Activated T-helper 1 cell treated with Interleukin-2 at 50 U/mL for 16 hours (primary cell): ENCODE data around the gene NDUFB10.
"Not testable (repeated sequence)": the region's sequence is repeated elsewhere in the genome, so short reads cannot be mapped to it uniquely, and the experiment has no call there.

Experiments
- DNase-seq: peaks from one replicate; pipeline ENCODE4 v3.0.0-alpha.2; 2020; ENCODE audit warnings: low read depth

The NDUFB10 gene

DNA sequence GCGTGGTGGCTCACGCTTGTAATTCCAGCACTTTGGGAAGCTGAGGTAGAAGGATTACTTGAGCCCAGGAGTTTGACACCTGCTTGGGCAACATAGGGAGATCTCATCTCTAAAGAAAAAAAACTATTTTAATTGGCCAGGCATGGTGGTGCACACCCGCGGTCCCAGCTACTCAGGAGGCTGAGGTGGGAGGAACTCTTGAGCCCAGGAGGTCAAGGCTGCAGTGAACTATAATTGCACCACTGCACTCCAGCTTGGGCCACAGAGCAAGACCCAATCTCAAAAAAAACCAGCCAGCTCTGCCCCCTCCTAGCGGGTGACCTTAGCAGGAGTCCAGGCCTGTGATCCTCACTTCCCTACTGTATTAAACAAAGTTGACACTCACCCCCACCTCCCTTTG lies 35.2 kb upstream of the NDUFB10 start:
- DNase-seq = no peak

DNA sequence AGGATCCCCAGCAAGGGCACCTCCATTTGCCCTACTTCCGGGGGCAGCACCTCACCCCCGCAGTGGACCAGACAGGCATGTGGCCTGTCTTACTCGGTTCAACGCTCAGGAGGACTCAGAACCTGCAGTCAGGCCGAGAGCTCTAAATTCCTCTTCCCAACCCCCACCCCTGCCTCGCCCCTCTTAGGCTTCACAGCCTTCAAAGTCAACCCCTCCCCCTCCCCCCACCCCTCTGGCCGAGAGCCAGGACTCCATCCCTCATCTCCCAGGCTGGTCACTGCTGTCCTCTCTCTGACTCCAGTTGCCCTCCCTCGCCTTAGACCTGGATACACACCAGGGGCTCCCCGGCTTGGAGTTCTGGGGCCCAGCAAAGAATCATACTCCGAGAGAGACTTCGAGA lies 33.1 kb upstream of the NDUFB10 start:
- DNase-seq = no peak

DNA sequence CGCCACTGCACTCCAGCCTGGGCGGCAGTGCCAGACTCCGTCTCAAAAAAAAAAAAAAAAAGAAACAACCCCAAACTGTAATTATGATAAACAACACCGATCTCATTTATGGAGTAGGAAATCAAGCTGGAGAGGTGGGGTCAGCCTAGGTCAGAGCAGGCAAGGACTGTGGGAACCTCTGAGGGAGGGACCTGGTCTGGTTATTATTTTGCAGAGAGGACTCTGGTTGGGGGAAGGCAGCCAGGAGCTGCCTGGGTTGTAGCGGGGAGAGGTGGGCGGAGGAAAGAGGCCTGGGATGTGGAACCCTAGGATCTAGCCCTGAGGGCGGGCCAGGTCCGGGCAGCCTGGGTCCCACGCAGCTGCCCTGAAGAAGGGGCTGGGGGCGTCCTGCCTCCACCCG lies 30.2 kb upstream of the NDUFB10 start:
- DNase-seq = no peak

DNA sequence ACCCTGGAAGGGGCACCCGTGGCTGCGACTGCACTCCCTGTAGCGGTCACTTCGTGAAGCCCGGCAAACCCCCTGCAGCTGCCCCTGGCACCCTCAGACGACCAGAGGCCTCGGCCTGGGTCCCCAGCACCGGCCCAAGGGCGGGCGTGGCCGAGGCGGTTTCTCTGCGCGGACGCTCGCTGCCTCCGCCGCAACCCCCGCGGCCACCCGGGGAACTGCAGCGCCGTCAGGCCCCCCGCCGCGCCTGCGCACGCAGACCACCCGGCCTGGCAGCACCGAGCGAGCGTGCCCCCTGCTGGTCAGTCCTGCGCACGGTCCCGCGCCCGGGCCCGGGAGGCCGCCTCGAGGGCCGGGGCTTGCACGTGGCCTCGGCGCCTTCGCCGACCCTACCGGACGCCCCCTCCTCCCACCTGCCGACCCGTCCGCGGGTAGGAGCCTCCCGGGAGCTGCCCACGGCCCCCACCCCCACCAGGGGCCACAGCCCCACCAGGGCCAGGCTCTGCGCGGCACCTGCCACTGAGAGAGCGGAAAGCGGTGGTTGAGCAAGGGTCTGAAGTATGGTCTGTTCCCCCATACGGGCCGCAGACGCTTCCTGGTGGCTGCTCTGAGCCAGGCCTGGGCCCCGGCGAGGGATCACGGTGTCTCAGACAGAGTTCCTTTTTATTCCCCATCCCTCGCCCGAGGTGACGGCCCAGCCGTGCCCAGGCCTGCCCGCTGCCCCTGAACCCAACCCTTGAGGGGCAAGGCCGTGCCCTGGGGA lies 29.6 kb upstream of the NDUFB10 start:
- peak; percentile 92 for DNase-seq

DNA sequence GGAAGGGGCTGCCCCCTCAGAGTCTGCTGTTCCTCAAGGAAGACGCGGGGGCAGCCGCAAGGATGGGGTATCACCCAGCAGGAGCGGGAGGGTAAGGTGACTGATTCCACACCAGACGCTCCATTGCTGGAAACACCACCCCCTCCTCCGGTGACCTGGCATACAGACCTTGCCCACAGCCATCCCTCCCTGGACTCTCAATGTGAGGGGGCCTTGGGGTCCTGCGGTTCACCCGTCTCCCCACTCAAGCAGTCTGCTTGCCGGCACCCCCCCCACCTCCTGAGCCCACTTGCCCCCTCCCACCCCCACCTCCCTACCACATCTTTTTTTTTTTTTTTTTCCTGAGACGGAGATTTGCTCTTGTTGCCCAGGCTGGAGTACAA lies 29.0 kb upstream of the NDUFB10 start:
- DNase-seq = no peak

DNA sequence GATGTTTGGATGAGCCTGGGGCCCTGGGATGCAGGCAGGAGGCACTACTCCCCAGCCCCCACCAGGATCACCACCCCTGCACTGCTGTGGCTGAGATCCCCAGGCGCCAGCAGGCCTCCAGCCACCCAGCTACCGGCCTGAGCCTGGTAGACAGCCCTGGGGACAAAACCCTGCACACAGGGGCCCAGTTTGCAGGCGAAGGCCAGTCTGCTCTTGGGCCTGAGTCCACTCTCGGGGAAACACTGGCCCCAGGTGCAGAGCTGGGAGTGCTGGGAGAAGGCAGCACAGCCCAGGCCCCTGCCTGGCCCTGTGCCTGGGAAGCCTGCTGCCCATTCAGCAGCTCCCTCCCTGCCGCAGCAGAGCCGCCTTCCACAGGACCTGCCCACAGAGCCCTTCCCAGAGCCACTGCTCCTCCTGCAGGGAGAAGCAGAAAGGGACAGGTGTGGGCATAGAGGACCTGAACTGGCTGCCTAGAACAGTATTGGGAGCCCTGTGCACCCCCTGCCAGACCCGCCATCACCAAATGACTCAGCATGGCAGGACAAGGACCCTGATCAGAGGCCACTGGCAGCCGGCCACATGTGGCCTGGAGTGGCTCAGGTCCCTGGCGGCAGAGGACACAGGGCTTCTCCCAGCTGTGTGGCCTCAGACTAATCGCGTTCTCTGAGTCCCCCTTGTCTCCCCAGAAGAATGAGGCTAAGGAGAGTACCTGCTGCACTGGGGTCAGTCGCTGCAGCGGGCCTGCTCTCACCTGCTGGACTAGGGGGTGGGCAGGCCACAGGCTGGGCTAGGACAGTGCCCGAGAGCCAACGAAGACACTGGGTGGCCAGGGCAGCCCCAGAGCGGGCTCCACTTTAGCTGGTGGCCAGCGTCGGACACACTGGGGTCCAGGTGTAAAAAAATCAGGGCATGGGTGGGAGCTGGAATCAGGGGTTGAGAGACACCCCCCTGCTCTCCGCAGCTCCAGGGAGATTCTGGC lies 27.0 kb upstream of the NDUFB10 start:
- DNase-seq = no peak

DNA sequence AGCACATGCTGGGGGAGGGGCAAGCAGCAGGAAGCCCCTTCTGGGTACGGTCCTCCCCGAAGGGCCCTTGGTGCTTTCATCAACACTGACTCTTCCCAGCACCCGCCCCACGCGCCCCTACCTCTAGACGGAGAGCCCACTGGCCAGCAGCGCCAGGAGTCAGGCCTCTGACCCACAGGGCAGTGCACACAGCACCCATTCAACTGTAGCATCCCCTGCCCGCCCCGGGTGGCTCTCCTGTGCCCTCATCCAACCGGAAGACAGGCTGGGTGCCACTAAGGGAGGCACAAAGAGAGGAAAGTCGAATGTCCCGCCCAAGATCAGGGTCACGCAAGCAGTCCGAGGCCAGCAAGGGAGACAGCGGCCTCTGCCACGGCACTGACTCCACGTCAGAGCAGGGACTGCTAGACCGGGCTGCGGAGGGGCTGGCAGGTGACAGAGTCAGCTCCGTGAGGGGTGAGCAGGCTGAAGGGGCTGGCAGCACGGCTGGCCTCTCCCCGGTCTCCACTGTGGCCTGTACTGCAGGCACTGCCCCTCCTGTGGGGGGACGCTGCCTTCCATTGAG lies 26.2 kb upstream of the NDUFB10 start:
- no peak for DNase-seq

DNA sequence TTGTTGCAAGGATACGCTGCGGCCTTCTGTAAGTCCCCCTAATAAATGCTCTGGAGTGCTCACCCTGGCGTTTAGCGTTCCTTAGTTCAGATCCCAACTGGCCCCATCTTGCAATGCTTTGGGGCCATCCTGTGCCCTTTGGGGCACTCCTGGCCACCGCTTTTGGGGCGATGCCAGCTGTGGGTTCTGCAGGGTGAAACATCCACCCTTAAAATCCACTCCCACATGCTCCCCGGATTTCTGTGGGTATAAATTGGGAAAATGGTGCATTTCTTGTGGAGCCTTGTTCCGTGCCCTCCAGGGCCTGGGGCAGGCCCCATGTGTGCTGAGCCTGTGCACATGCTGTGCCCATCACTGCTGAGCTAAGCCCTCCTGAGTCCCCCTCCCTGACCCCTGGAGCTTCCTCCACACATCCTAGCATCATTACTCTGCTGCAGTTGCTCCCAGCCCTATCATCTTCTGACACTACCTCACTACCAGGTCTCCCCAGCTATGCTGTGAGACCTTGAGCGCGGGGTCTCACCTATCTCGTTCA lies 22.3 kb upstream of the NDUFB10 start:
- DNase-seq = no peak

DNA sequence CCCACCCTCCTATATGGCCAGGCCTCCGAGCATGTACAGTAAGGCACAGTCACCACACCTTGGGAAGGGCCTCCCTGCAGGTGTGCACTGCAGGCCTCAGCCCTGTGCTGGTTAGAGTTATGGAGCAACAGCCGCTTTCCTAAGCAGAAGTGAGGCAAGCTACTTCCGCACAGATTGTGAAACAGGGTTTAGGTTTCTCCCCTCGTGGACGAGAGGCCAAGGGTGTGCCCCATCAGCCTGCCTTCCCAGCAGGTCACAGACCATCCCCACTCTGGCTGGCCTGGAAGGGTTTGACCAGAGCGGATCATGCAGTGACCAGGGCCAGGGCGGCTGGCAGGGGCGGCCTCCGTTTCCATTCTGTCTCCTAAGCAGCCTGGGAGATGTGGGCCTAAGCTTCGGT lies 21.0 kb upstream of the NDUFB10 start:
- no peak for DNase-seq

DNA sequence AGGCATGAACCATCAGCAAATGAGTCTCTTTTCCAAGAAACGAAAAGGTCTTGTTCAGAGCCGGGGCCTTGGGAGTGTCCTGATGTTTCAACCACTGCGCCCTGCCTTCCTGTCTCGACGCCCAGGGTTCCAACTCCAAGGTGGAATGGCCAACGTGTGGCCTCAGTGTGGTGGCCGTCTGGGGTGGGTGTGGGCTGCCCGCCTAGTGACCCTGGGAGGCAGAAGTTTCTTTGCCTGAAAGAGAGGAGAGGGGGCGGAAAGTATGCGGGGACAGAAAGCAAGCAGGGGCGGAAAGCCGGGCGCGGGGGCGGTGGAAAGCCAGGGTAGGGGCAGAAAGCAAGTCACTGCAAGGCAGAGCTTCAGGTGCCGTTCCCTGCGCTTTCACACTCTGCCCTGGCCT lies 20.4 kb upstream of the NDUFB10 start:
- DNase-seq = no peak

DNA sequence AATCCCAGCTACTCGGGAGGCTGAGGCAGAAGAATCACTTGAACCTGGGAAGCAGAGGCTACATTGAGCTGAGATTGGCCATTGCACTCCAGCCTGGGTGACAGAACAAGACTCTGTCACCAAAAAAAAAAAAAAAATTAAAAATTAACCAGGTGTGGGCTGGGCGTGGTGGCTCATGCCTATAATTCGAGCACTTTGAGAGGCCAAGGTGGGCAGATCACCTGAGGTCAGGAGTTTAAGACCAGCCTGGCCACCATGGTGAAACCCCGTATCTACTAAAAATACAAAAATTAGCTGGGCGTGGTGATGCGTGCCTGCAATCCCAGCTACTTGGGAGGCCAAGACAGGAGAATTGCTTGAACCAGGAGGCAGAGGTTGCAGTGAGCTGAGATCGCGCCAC lies 19.5 kb upstream of the NDUFB10 start:
- not testable (repeated sequence) for DNase-seq

DNA sequence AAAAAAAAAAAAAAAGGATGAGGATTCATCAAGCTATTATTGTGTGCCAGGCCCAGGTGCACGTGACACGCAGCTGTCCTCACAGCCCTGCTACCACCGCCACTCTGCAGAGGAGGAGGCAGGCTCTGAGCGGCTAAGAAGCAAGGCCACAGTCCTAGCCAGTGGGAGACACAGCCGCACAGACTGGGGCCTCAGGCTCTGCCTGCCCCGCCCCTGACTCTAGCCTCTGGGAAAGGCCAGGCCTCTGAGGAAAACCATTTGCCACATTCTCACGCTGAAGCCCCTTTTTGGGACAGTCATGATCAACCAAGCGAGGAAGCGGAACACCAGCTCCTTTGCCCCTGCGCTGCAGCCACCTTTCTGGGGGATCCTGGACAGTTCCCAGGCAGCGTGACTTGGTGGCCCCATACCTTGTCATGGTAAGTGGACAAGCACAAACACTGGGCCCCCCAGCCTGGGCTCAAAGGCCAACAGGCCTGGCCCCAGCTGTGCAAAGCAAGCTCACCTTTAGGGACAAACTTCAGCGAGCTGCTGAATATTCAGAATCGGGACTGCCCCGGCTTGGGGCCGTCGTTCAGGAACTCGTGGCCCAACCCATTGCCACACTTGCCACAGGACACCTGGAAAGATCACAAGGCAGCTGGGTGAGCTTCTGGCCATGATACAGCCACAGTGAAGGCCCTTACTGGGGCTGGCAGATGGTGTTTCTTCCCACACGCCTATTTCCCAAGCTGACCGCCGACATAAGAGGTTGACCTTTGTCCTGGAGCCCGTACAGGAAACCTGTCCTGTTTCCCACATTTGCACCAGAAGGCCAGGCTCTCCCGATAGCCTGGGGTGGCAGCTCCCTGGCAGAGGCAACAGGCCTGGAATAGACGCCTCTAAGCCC lies 18.8 kb upstream of the NDUFB10 start:
- DNase-seq = no peak

DNA sequence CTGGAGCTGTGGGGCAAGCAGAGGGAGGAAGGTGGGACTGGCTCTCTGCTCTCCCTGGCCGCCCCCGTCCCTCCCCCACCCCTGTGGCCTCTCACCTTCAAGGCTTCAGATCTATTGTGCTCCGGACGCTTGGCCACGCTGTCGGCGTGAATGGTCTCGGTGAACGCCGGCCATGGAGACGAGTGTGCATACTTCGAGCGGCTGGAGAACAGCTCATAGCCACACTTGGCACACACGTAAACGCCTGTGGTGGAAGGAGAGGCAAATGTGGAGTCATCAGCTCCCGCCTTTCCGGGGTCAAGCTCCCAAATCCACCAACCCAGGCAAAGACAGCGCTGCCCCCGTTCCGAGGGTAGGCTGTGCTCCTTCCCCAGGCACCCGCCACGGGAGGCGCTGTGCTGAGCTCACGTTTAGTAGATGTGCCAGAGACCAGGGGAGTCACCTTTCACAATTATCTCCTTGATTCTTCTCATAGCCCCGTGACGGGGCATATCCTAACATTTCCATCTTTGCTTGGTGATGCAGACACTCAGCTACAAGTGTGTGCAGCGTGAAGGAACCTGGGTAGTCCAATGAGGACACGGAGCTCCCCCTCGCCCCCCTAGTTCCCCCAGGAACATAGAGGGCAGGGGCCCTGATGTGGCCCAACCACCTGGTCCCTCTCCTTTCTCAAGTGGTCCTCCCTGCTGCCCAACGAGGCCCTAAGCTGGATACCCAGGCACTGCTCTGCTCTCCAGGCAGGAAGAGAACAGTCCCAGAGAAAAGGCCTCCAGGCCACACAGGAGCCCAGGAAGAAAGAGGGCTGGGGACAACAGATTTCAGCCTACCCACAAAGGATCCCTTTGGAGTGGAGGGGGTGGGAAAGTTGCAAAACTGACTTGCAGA lies 17.9 kb upstream of the NDUFB10 start:
- DNase-seq = no peak

DNA sequence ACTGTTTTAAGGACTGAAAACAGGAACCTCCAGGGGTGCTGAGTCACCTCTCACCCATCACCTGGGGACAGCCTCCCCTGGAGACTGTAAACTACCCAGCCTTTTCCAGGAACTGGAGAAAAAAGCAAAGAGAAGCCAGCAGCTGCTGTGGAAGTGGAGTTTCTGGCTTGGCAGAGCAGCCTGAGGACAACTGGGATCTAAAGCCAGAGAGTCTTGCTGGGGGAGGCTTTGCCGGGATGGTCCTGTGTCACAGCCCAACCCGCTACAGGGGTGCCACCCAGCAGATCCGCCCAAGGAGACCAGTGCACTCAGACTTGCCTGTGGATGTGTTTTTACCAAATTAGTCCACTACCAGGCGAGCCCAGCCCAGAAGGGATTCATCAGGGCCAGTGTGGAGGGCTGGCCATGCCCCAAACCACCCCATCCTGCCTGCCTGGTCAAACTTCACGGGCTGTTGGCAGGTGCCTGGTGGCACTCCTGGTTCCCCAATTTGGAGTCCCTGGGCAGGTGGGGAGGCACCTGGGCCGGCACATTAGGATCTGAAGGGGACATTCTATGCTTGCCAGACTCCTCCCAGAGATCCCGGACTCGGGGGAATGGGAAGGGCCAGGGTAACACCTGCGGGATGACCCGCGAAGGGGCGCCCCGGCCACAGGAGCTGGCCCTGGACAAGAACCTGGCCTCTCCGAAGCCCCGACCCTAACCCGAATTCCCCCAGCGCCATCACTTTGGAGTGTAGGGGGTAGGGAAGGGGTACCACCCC lies 17.1 kb upstream of the NDUFB10 start:
- no peak for DNase-seq

DNA sequence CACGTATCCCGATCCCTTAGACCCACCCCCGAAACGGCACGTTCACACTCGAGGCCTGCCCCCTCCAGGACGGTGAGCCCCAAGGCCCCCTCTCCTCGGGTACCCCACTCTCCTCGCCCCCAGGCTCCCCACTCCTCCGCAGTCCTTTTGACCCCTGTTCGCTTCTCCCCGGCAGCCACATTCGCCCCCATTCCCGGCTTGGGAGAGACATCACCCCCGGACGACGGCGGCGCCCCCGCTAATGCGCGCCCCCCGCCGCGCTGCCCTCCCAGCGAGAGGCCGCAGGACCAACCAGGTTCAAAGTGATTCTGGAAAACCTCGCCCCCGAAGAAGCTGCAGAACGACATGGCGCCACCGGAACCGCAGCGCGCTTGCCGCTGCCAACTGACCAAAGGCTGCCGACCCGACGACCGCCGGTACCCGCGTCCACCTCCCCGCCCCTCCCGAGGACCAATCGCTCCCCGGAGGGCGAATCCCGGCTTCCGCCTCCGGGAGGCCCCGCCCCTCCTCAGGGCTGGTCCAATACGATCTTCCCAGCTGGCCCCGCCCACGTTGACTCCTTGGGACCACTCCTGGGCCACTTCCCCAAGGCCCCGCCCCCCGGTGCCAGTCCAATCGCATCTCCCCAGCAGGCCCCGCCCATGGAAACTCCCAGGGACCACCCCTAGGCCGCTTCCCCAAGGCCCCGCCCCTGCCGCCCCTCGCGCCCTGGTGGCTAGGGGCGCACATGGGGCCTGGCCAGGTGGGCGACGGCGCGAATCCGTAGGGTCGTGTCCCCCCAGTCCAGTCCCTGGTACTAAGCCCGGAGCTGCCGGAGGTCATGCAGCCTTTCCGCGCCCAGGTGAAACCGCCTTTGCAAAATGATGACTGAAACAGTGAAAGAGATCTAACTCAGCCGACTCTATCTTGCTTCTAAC lies 16.3 kb upstream of the NDUFB10 start, which contains the start of gene MSRB1:
Gene MSRB1 (minus strand): TSS at position 390 of the 917 bp plus-strand sequence. CDS start 43 bp downstream, at position 347.
- DNase-seq = peak; percentile 98

DNA sequence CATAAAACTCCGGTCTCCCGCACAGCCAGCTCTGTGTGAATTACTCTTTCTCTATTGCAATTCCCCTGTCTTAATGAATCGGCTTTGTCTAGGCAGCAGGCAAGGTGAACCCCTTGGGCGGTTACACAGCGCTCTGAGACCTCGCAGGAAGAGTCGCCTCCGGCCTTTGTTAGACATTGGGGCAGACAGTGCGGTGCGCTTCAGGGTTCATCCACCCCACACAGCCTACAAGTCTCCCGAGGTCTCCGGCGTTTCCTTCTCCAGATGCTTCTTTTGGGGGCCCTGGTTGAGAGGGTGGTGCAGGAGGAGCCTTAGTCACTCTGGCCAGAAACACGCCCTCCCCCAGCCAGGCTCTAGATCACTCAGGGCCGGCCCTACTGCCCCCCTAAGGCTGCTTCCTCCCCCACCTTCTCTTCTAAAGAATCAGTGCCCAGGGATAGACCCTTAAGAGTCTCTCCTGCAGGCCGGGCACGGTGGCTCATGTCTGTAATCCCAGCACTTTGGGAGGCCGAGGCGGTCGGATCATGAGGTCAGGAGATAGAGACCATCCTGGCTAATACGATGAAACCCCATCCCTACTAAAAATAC lies 14.6 kb upstream of the NDUFB10 start:
- DNase-seq = no peak

DNA sequence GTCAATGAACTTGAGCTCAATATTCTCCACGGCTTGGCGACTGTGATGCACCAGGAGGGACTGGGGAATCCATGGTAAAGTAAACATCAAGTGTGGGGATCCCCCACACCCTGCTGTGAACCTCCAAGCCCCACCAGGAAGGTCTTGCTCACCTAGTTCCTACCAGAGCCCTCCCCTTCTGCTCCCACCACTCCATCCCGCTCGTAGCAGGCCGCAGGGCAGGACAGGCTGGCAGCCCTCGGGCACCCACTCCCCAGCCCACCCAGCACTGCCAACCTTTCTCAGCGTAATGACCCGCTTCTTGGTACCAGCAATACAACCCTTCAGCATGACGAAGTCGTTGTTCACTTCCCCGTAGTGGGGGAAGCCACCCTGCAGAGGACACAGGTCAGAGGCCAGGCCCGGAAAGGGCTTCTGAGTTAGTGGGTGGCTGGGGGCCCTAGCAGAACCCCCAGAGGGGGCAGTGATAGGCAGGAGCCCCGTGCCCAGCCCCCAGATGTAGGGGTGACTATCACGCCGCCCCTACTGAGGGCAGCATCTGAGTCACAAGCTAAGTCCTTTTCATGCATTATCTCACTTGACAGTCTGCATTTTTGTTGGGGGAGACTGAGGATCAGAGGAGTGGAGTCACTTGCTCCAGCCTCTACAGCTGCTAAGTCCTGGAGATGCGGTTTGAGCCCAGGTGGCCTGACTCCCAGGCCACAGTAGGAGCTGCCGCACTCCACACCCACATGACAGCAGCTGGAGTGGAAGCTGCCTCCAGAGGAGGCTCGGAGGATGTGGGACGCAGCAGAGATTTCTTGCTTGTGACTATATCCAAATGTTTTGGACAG lies 13.6 kb upstream of the NDUFB10 start:
- no peak for DNase-seq
